GM18861 (cell line): ENCODE data around the gene STK24.
A peak's percentile ranks its signal among the peaks of the same experiment; 100 is the strongest.
"Not testable (repeated sequence)": the region's sequence is repeated elsewhere in the genome, so short reads cannot be mapped to it uniquely, and the experiment has no call there.

Experiments
- ATAC-seq: cut with Tn5 transposase; IDR thresholded peaks from one replicate; pipeline ENCODE4 v1.9.1; 2021; ENCODE audit not compliant: unreplicated experiment

Gene STK24

DNA sequence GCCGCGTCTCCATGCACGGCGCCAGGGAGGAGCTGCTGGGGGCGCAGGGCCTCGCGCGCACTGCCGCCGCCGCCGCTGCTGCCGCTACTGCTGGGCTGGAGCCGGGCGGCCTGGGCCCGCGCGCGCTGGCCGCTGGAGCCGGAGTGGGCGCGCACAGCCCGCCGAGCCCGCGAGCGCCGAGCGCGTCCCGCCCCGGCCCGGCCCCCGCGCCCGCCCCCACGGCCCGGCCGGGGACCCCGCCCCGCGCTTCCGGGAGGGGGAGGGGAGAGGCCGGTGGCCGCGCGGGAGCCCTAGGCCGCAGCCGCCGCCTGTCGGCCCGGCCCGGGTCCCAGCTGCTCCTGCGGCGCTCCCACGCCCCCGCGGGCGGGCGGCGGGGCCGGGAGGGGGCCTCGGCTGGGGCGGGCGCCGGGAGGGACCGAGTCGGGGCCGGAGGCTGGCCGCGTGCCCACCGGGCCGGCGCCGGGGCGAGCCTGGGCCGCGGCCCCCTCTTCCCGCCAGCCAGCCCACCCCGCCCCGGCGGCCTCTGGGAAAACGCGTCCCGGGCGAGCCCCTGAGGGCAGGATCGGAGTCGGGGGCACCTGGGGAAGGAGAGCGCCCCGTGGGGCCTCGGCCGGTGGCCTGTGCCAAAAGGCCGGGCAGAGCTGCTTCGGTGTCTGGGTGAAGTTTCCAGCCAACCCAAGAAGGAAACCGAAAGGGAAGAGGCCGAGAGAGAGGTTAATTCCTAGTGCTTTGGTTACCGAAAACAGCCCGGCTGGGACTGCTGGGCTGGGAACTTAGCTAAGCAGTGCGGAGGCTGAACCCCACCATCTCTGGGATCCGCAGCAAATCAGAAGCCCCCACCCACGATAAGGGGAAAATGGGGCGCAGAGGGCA, at the start of gene STK24:
STK24 (minus strand) TSS at position 145 of the 873 bp plus-strand sequence. CDS start 321 bp downstream, outside the sequence.
- ATAC-seq = peak; percentile 47

DNA sequence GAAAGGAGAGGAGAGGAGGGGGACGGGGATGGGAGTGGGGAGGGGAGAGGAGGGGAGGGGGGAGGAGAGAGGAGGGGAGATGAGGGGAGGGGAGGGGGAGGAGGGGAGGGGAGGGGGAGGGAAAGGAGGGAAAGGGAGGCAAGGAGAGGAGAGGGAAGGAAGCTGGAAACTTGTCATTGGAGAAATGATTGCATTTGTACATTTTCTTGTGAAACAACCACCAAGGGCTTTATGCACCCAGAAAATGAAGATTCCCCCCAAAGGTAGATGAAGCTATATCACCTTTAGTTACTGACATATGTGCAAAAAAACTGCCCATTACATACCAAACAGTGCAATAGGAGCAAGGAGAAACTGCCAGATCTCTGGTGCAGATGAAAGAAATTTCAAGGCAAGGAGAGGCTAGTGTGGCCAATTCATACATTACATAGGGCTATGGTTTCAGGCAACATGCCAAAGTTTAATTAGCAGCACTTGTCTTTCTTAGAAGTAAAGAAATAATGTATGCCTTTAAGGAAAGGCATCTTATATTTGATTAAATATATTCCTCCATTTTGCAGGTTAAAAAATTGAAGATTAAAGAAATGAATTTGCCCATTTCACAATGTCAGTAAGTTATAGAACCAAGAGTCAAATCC, 49.5 kb upstream of the STK24 start:
- ATAC-seq = no peak

DNA sequence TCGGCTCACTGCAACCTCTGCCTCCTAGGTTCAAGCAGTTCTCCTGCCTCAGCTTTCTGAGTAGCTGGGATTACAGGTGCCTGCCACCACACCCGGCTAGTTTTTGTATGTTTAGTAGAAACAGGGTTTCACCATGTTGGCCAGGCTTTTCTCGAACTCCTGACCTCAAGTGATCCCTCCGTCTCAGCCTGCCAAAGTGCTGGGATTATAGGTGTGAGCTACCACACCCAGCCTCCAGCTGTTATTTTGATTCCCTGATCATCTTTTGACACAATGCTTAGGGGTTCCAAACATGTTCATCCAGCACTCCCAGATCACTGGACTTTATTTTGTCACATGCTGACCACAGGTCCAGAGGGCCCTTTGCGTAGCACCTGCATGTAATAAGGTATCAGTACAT, 47.7 kb upstream of the STK24 start:
- not testable (repeated sequence) for ATAC-seq

DNA sequence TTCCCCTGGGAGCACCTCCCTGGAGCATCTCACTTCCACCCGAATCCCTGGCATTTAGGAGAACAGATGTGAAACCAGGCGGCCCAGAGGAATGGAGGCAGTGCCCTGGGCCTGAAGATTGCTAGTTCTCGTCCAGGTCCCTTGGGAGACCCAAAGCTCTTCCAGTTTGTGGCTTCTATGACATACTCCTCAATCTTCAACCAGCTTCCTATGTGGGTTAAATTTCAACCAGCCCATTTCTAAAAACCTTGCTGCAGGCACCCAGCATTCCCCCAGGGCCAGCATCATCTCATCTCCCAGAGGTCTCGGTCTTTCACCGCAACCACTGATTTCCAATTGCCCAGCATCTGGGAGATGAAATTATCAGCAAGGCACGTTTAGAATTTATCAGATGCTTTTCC, 46.0 kb upstream of the STK24 start:
- no peak for ATAC-seq

DNA sequence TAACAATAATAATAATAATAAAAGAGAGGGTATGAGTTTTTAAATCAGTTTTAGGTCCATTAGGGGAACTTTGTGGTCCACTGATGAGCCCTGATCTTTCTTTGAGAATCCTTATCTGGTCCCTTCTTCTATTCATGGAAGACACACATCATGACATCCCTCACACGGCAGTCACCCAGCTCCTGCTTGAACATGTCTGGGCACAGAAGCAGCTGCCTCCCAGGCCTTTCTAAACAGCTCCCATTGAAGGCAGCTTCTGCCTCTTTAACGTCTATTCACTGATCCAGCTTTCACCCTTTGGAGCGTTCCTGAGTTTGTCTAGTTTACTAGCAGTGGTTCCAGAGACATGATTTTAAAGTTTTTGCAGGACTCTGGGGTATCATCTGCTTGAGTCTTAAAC, 42.6 kb upstream of the STK24 start:
- ATAC-seq = no peak

DNA sequence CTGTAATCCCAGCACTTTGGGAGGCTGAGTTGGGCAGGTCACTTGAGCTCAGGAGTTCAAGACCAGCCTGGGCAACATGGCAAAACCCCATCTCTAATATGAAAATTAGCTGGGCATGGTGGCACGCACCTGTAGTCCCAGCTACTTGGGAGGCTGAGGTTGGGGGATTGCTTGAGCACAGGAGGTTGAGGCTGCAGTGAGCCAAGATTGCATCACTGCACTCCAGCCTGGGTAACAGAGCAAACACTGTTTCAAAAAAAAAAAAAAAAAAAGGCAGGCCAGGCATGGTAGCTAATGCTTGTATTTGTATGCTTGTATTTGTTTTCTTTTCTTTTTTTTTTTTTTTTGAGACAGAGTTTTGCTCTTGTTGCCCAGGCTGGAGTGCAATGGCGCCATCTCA, 38.7 kb upstream of the STK24 start:
- ATAC-seq = not testable (repeated sequence)

DNA sequence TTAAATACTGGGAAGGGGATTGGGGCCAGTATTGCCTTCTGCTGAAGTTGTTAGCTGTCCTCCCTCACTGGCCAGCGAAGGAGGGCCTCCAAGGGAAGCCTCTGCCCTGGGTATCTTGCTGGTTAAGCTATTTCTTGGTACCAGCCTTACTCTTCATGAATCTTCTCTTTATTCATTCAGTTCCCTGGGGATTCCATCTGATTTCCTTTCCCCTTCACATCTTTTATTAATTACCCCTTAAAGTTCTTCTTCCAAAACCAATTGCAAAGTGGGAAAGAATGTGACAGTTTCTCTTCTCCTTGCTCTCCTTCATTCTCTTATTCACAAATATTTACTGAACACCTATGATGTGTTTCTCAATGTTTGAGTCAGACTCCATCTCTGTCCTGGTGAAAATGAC, 36.7 kb upstream of the STK24 start:
- ATAC-seq = no peak

DNA sequence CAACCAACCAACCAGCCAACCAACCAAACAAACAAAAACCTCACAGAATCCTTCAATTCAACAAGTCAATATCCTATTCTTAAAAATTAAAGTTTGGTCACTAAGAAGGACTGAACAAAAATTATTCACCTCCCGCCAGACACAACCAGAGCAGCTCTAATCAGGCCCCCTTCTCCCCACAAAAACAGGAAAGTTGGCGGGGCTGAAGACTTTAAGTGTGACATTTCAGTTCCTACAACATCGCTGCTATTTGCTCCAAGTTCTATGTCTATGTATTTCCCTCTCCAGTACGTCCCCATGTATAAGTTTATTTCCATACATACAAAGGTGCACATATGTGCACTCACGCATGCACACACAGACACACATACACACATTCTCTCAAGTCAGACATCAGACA, 32.8 kb upstream of the STK24 start:
- ATAC-seq = no peak

DNA sequence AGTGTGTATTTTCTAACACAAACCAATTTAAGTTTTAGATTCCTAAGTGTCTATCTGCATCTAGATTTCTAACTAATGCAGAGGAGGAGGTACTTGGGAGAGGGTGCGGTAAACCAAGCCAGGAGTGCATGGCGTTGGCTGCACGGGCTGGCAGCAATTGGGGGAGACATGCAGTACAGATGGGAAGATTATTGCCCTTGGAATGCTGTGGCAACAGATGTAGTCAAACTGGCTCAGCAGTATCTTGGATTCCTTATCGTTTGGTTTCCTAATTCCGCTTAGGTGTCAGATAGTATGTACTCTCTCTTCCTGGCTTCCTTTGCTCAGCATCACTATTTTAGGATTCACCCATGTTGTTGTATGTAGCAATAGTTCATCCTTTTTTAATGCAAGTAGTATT, 29.4 kb upstream of the STK24 start:
- ATAC-seq = no peak

DNA sequence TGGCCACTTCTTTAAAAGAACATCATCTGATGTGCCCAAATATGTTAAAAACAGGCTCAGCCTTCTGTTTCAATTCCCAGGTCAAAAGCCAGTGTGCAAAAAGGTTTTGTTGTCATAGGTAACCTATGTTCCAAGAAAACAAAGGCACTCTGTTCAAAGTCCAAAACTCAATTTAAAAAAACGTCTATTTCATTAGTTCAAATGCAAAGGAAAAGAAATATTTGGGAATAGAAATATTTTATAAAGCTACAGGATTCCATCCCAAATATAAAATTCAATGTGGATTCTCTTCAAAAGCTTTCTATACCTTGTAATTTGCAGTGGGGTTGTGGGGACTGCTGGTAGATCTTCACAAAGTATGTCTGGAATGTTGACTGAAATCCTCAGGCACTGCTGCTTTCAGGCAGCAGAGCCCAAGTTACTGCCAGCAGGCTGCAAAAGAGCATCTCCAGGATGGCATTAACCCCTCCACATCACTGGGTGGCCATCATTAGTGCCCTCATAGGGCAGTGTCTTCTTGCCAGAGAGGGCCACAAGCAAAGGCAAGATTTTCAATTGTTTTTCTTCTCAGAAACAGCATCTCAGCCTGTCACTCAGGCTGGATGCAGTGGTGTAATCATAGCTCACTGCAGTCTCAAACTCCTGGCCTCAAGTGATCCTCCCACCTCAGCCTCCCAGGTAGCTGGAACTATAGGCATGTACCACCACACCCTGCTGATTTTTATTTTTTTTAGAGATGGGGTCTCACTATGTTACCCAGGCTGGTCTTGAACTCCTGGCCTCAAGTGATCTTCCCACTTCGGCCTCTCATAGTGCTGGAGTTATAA, 22.8 kb upstream of the STK24 start:
- ATAC-seq = no peak

DNA sequence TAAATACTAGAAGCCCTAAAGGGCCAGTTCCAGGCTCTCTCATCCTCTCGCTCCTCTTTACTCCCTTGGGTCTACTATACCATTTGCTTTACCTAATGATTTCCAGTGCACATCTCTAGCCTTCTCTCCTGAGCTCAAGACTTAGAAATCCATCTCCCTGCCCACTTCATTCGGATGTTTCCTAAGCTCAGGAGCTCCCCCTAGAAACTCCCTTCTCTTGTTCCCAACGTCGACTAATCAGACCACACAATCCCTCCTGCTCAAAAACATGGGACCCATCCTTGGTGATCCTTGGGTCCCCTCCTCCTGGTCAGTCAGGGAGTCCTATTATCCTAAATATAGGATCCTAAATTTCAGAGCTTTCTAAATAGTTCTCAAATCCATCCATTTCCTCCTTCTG, 21.1 kb upstream of the STK24 start:
- ATAC-seq = no peak

DNA sequence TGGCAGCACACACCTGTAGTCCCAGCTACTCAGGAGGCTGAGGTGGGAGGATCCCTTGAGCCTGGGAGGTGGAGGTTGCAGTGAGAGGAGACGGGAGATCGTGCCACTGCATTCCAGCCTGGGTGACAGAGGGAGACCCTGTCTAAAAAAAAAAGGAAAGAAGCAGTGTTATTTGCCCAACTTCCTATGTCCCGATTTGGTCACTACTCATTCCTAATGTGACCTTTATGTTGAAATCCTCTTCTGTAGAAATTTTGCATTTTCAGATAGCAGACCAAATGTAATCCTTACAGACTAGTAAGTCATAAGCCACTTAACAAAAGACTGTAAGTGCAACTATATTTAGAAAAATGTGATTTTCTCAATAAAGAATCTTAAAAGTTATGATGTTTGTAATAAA, 18.2 kb upstream of the STK24 start:
- no peak for ATAC-seq

DNA sequence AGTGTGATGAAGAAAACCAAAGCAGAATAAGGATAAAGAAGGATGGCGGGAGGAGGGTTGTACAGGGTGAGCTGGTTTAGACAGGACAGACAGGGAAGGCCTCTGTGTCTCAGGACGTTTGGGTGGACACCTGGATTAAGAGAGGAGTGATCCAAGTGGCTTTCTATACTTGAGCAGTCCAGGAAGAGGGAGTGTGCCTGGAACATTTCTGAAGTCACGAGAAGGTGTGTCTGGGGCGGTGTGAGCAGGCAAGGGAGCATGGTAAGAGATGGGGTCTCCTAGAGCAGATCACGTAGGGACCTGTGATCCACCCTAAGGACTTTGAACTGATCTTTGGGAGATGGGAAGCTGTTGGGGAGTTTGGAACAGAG, 15.4 kb upstream of the STK24 start:
- no peak for ATAC-seq

DNA sequence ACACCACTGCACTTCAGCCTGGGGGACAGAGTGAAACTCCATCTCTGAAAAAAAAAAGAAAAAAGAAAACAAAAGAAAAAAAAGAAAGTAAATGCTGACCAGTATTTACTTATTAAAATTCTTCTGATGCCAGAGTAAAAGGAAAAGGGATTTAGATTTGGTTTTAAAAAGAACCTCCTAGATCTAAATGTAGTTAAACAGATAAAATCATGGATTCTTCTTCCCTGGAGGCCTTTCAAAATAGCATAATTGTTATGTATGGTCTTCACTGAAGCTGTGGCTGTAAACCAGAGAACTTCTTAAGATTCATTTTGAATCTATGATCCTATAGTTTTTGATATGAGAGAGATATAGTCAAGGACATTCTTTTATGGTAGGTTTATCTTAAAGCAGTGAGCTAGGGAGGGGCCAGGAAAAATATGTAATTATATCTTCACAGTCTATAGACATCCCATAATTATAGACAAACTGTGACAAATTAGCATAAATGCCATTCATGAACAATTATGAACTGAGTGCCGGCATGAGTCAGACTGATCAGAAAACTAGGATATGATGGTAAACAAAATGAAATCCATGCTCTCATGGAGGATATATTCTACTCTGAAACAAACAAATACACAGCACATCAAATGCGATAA, 14.9 kb upstream of the STK24 start:
- no peak for ATAC-seq

DNA sequence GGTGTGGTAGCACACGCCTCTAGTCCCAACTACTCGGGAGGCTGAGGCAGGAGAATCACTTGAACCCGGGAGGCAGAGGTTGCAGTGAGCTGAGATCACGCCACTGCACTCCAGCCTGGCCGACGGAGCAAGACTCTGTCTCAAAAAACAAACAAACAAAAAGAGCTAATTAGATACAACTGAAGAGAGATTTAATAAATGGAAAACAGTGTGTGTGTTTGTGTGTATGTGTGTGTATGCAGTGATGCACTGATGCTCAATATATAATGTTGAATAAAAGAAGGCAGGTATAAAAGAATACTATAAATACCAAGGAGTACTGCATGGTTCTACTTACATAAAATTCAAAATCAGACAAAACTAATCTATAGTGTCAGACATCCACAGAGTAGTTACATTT, 13.6 kb upstream of the STK24 start:
- not testable (repeated sequence) for ATAC-seq

DNA sequence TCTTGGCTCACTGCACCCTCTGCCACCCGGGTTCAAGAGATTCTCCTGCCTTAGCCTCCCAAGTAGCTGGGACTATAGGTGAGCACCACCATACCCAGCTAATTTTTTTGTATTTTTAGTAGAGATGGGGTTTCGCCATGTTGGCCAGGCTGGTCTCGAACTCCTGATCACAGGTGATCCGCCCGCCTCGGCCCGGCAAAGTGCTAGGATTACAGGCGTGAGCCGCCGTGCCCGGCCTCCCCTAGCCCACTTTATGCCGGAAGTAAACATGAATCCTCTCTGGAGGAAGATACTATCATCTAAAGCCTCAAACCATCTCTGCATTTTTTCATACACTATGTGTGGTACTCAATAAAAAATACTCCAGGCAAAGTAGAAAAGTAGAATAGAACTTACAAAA, 12.6 kb upstream of the STK24 start:
- not testable (repeated sequence) for ATAC-seq

DNA sequence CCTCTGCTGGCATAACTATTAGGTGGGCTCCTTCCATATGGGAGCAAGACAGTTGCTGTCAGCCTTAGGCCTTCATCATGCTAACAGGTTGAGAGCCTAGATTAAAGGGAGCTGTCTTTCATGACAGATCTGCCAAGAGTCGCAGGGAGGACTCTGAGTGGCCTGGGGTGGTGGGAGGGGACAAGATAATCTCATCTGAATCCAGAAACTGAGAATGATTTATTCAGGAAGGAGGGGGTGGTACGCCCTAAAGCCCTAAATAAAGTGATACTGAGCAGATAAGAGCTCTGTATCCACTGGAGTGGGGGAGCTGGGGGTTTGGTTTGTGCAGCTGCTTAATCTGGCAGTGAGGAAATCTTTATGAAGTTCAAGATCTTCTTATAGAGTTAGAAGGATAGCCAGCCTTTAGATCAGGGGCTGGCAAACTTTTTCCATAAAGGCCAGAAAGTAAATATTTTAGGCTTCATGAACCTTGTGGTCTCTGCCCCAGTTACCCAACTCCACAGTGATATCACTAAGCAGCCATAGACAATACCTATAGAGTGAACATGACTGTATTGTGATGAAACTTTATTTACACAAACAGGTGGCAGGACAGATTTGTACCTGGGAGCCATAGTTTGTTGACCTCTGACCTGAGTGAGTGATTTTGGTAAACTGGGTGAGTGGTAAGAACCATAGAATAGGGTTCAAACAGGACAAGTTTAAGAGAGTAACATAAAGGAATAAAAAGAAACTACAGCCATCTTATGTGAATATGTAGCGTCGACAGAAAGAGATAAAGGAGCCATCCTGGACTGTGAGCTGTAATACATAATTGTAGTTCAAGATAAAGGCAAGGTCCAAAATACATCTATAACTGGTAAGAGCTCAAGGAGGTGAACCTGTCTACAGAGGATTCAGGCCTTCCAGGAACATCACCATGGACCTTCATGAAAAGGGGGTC, 9.8 kb upstream of the STK24 start:
- no peak for ATAC-seq

DNA sequence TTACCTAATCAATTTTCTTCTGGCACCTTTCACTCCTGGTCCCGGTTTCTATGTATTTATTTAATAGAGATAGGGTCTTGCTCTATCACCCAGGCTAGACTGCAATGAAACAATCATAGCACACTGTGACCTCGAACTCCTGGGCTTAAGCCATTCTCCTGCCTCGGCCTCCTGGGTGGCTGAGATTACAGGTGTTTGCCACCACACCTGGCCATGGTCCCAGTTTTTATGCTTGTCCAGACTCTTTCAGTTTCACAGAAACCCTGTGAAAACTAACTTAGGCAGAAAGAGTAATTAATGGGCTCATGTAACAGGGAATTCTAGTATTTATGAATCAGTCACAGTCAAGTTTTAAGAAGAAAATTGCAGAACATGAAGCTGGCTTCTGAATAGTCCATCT, 9.0 kb upstream of the STK24 start:
- ATAC-seq = no peak

DNA sequence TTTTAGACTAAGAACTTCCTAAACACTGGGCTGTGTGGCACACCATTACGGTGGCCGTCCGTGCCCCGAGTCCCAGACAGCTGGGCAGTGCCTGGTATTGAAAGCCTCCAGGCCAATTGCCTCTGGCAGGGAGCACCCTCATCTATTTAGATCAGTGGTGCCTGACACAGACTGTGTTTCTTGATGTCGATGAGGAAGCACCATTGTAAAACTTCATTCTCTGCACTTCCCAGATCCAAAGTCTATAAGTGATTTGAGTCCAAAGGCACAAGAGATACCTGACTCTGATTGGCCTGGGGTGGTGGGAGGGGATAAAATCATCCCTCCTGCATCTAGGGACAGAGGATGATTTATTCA, 8.5 kb upstream of the STK24 start:
- no peak for ATAC-seq

DNA sequence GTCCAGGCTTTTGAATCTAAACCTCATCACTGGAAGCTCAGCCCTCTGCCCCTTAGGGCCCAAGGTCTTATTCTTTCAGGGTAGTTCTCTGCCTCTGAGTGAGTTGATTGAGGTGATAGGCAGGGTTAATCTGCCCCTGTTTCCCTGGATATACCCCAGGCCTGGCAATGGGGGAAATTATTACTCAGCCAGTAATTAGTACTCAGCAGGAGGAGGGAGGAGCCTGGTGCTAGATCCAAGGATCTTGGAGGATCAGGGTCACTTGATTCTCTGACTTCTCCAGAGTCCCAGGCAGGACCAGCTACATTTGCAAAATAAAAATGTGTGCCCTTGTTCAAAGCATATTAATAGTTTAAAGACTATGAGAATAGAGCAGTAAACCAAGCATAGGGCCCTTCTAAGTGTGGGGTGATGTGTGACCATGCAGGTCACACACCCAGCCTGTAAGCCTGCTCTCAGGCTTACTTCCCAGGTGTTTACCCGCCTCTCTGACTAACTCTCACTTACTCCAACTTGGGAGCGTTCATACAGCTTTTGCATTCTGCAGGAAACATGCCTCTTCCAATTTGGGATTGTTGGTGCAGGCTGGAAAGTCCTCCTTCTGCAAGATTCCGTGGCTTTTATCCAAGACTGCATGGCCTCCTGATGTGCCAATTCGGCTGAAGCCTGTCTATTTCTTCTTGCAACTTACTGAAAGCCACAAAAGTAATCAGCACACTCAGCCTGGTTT, 7.9 kb upstream of the STK24 start:
- no peak for ATAC-seq
